H9 (cell line): Measurements from ENCODE around the gene C4orf36. TPM values are rescaled to one million over a fixed set of nuclear protein-coding genes. Genes with fewer than 3 reads are reported as not detected.
A peak's percentile ranks its signal among the peaks of the same experiment; 100 is the strongest.

Experiments used
- DNase-seq: peaks from one replicate; pipeline ENCODE4 v3.0.0-alpha.2; 2017
- H2AFZ ChIP-seq: one replicate; pipeline ENCODE4 v1.6.1; 2013; ENCODE audit warnings: mild to moderate bottlenecking, low read length, control low read depth, moderate library complexity
- H2AK5ac ChIP-seq: 2 replicates; pipeline ENCODE4 v1.6.1; 2013; ENCODE audit warnings: low read length, control low read depth, mixed read lengths; ENCODE audit not compliant: insufficient read length
- H2BK120ac ChIP-seq: one replicate; pipeline ENCODE4 v1.6.1; 2013; ENCODE audit warnings: low read depth, mild to moderate bottlenecking, low read length, control low read depth, inconsistent platforms; ENCODE audit not compliant: poor library complexity, severe bottlenecking
- H2BK12ac ChIP-seq: 2 replicates; pipeline ENCODE4 v1.6.1; 2013; ENCODE audit warnings: low read length, control low read depth, mixed read lengths, low read depth; ENCODE audit not compliant: insufficient read length
- H2BK15ac ChIP-seq: 2 replicates; pipeline ENCODE4 v1.6.1; 2013; ENCODE audit warnings: low read depth, low read length, control low read depth
- H2BK20ac ChIP-seq: one replicate; pipeline ENCODE4 v1.6.1; 2013; ENCODE audit warnings: low read depth, mild to moderate bottlenecking, low read length, control low read depth, inconsistent platforms; ENCODE audit not compliant: poor library complexity, severe bottlenecking
- H2BK5ac ChIP-seq: 2 replicates; pipeline ENCODE4 v1.6.1; 2013; ENCODE audit warnings: low read length, control low read depth, mixed read lengths; ENCODE audit not compliant: insufficient read length
- H3K14ac ChIP-seq: 2 replicates; pipeline ENCODE4 v1.6.1; 2013; ENCODE audit warnings: low read length, control low read depth; ENCODE audit not compliant: insufficient read depth
- H3K18ac ChIP-seq: 2 replicates; pipeline ENCODE4 v1.6.1; 2013; ENCODE audit warnings: low read depth, mild to moderate bottlenecking, mixed read lengths, low read length, control low read depth; ENCODE audit not compliant: insufficient read length
- H3K23ac ChIP-seq: 2 replicates; pipeline ENCODE4 v1.6.1; 2013; ENCODE audit warnings: low read length, control low read depth, mixed read lengths, low read depth; ENCODE audit not compliant: insufficient read length
- H3K23me2 ChIP-seq: 2 replicates; pipeline ENCODE4 v1.6.1; 2013; ENCODE audit warnings: low read depth, mild to moderate bottlenecking, mixed read lengths, low read length, control low read depth; ENCODE audit not compliant: insufficient read length, poor library complexity, severe bottlenecking
- H3K27ac ChIP-seq: 2 replicates; pipeline ENCODE4 v1.5.1; 2013; ENCODE audit warnings: low read length, control low read depth, mixed read lengths, low read depth; ENCODE audit not compliant: insufficient read length
- H3K27me3 ChIP-seq: 2 replicates; pipeline ENCODE4 v1.6.1; 2013; ENCODE audit warnings: low read length, control low read depth, inconsistent platforms; ENCODE audit not compliant: insufficient read depth
- H3K4ac ChIP-seq: 2 replicates; pipeline ENCODE4 v1.6.1; 2013; ENCODE audit warnings: low read depth, mild to moderate bottlenecking, control low read depth, inconsistent platforms, low read length, moderate library complexity
- H3K4me1 ChIP-seq: 2 replicates; pipeline ENCODE4 v1.6.1; 2013; ENCODE audit warnings: low read length, control low read depth, inconsistent platforms; ENCODE audit not compliant: insufficient read depth
- H3K4me2 ChIP-seq: 2 replicates; pipeline ENCODE4 v1.6.1; 2013; ENCODE audit warnings: low read length, control low read depth, mixed read lengths; ENCODE audit not compliant: insufficient read length, insufficient read depth
- H3K56ac ChIP-seq: 2 replicates; pipeline ENCODE4 v1.6.1; 2013; ENCODE audit warnings: low read depth, mild to moderate bottlenecking, mixed read lengths, low read length, control low read depth; ENCODE audit not compliant: insufficient read length
- H3K79me1 ChIP-seq: 2 replicates; pipeline ENCODE4 v1.6.1; 2013; ENCODE audit warnings: low read depth, mild to moderate bottlenecking, moderate library complexity, low read length, control low read depth, inconsistent platforms; ENCODE audit not compliant: insufficient read depth, poor library complexity, severe bottlenecking
- H3K79me2 ChIP-seq: 2 replicates; pipeline ENCODE4 v1.6.1; 2013; ENCODE audit warnings: low read length, control low read depth, inconsistent platforms; ENCODE audit not compliant: insufficient read depth
- H3K9ac ChIP-seq: 2 replicates; pipeline ENCODE4 v1.6.1; 2013; ENCODE audit warnings: low read length, control low read depth, mixed read lengths; ENCODE audit not compliant: insufficient read length; ENCODE audit errors: extremely low read depth
- H3K9me3 ChIP-seq: one replicate; pipeline ENCODE4 v1.6.1; 2013; ENCODE audit warnings: low read depth, low read length, inconsistent platforms; ENCODE audit not compliant: control insufficient read depth
- H3T11ph ChIP-seq: one replicate; pipeline ENCODE4 v1.6.1; 2013; ENCODE audit warnings: mild to moderate bottlenecking, low read length, control low read depth, inconsistent platforms
- H4K20me1 ChIP-seq: one replicate; pipeline ENCODE4 v1.6.1; 2013; ENCODE audit not compliant: control insufficient read depth, insufficient read length, insufficient read depth
- H4K5ac ChIP-seq: 2 replicates; pipeline ENCODE4 v1.6.1; 2013; ENCODE audit warnings: low read depth, mild to moderate bottlenecking, mixed read lengths, low read length, control low read depth; ENCODE audit not compliant: insufficient read length
- H4K8ac ChIP-seq: replicated peaks from 2 replicates; pipeline ENCODE4 v1.6.1; 2013; ENCODE audit warnings: low read length, control low read depth, mixed read lengths, low read depth; ENCODE audit not compliant: insufficient read length
- H4K91ac ChIP-seq: 2 replicates; pipeline ENCODE4 v1.6.1; 2013; ENCODE audit warnings: low read depth, mild to moderate bottlenecking, moderate library complexity, mixed read lengths, low read length, control low read depth; ENCODE audit not compliant: insufficient read length
- H3K27ac Mint-ChIP-seq, 3 experiments: 2 replicates in 2 of 3; 3 replicates in 1 of 3; pipeline ENCODE4 v1.8.0; 2020 to 2021; ENCODE audit warnings: mixed read lengths in 3 of 3, mild to moderate bottlenecking in 1 of 3, moderate library complexity in 1 of 3
- H3K27me3 Mint-ChIP-seq: 2 replicates; pipeline ENCODE4 v1.8.0; 2021; ENCODE audit warnings: low read depth, mild to moderate bottlenecking, moderate library complexity, mixed read lengths
- H3K36me3 Mint-ChIP-seq, 3 experiments: 2 replicates in 2 of 3; 3 replicates in 1 of 3; pipeline ENCODE4 v1.8.0; 2020 to 2021; ENCODE audit warnings: low read depth in 3 of 3, mixed read lengths in 3 of 3; ENCODE audit not compliant: insufficient read depth in 1 of 3
- H3K4me1 Mint-ChIP-seq, 2 experiments: 2 replicates each; pipeline ENCODE4 v1.8.0; 2020; ENCODE audit warnings: mixed read lengths in 2 of 2
- H3K4me3 Mint-ChIP-seq, 2 experiments: 2 replicates in 1 of 2; 3 replicates in 1 of 2; pipeline ENCODE4 v1.8.0; 2020 to 2021; ENCODE audit warnings: mild to moderate bottlenecking in 2 of 2, mixed read lengths in 2 of 2, moderate library complexity in 1 of 2
- H3K9me3 Mint-ChIP-seq, 2 experiments: 2 replicates in 1 of 2; 3 replicates in 1 of 2; pipeline ENCODE4 v1.8.0; 2020; ENCODE audit warnings: mild to moderate bottlenecking in 2 of 2, mixed read lengths in 2 of 2, moderate library complexity in 1 of 2
- whole genome bisulfite sequencing: extraction: QIAGEN DNeasy Blood & Tissue Kit; methylation state at CpG from one replicate; pipeline ENCODE4 v1.1.7; 2013; ENCODE audit warnings: missing lambda C conversion rate, low lambda C conversion rate, mixed read lengths; ENCODE audit not compliant: insufficient read length; ENCODE audit errors: extremely low coverage; 5-methylcytosine and 5-hydroxymethylcytosine counted together
- total RNA-seq: library from RNA; stranded (reverse); gene quantifications from 2 replicates; pipeline ENCODE4 v1.2.1, GENCODE V29; 2021
- TF ChIP-seq, protein P1 (sequence below): fragments of 200-600 bp; sonication (generic); conservative IDR thresholded peaks from 3 replicates; pipeline ENCODE4 v1.8.0; 2021; ENCODE audit warnings: antibody characterized with exemption, mild to moderate bottlenecking

Gene C4orf36
- total RNA-seq, 1 experiment from 2014 or later: 2.2 TPM

DNA sequence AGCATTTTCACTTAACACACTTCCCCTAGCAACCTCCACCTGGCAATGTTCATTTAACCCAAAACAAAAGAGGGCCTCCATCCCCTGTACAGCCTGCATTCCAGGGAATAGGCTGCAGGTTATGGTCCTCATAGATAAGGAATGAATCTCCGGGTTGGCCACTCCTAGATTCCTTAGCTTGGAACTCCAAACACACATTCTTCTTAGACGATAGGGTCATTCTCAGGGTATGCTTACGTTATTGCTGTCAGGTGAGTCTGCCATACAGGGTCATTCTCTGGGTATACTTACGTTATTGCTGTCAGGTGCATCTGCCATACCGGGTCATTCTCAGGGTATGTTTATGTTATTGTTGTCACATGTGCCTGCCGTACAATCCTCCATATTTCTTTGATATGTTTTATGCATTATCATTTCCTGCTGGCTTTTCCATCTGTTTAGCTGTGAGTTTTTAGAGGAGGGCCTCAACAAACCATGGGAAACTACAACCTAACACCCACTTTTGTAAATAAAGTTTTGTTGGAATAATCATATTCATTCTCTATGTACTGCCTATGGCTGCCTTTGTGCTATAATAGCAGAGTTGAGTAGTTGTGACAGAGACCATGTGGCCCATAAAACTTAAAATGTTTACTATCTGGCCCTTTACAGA is 34.3 kb upstream of the C4orf36 start:
- Mint-ChIP-seq H3K4me1 (peaks cover 0 to 3% of the 10 kb centered on the region in 2 experiments; a peak in 1 of 4 replicates), H3K27me3 (no peaks in the 10 kb centered on the region), H3K9me3 (no peaks in the 10 kb centered on the region), H3K36me3 (peaks cover 0 to 2% (median 0%) of the 10 kb centered on the region in 3 experiments; a peak in 3 of 7 replicates), H3K4me3 (no peak overlapping the region), H3K27ac (no peak overlapping the region)
- Histone ChIP-seq H3K27ac (no peak overlapping the region), H3K4me1 (no peaks in the 10 kb centered on the region), H2AK5ac (no peak overlapping the region), H3K23me2 (no peaks in the 10 kb centered on the region), H3K79me1 (no peaks in the 10 kb centered on the region), H3K27me3 (no peaks in the 10 kb centered on the region), H3K9ac (no peak overlapping the region), H4K5ac (no peak overlapping the region), H2BK5ac (no peak overlapping the region), H2BK20ac (no peak overlapping the region), H3K4ac (no peak overlapping the region), H3K4me2 (no peak overlapping the region), H3K56ac (no peak overlapping the region), H3T11ph (no peak overlapping the region), H3K18ac (no peak overlapping the region), H4K91ac (no peak overlapping the region), H3K14ac (no peak overlapping the region), H2BK120ac (no peak overlapping the region), H3K9me3 (no peaks in the 10 kb centered on the region), H2BK12ac (no peak overlapping the region), H4K8ac (no peak overlapping the region), H3K23ac (no peak overlapping the region), H4K20me1 (no peaks in the 10 kb centered on the region), H2BK15ac (no peak overlapping the region), H3K79me2 (no peaks in the 10 kb centered on the region), H2AFZ (no peak overlapping the region)
- peak; percentile 14 for DNase-seq
- WGBS: no CpG with 5 or more reads among the region's 6 CpGs
- TF ChIP-seq, protein P1, sequence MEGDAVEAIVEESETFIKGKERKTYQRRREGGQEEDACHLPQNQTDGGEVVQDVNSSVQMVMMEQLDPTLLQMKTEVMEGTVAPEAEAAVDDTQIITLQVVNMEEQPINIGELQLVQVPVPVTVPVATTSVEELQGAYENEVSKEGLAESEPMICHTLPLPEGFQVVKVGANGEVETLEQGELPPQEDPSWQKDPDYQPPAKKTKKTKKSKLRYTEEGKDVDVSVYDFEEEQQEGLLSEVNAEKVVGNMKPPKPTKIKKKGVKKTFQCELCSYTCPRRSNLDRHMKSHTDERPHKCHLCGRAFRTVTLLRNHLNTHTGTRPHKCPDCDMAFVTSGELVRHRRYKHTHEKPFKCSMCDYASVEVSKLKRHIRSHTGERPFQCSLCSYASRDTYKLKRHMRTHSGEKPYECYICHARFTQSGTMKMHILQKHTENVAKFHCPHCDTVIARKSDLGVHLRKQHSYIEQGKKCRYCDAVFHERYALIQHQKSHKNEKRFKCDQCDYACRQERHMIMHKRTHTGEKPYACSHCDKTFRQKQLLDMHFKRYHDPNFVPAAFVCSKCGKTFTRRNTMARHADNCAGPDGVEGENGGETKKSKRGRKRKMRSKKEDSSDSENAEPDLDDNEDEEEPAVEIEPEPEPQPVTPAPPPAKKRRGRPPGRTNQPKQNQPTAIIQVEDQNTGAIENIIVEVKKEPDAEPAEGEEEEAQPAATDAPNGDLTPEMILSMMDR: no peak
